ENCODE measurements around the gene PLEKHA4.

DNA sequence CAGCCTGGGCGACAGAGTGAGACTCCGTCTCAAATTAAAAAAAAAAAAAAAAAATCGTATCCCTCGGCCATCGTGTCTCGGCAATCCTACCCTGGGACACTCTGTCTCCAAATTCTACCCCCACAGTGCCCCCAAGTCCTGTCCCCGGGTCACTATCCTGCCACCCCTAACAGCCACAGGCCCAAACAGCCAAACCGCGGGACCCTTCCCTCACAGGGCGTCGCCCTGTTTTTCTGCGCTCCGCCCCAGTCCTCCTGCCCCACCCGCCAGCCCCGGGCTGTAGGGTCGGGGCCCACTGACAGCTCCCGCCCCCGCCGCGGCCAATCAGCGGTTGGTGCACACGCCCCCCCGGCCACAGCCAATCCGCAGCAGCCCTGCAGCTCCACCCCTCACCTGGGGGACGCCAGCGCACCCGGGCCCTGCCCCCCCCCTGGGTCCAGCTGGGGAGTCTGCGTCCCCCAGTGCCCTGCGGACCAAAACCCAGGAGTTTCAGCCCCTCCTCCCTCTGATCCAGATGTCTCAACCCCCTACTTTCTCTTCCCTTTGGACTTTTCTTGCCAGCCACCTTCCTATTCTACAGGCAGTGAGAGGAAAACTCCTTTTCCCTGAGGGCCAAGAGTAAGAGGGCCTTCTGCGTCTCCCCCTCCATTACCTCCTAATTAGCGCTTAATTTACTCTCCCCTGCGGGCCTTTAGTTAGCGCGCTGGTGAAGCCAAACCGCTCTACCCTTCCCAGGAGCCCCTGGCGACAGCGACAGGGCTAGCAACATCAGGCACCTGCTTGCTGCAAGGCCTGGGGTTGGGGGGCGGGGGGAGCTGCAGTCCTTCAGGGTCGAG is 56.1 kb downstream of the PLEKHA4 start:
- TF ChIP-seq, protein P1, sequence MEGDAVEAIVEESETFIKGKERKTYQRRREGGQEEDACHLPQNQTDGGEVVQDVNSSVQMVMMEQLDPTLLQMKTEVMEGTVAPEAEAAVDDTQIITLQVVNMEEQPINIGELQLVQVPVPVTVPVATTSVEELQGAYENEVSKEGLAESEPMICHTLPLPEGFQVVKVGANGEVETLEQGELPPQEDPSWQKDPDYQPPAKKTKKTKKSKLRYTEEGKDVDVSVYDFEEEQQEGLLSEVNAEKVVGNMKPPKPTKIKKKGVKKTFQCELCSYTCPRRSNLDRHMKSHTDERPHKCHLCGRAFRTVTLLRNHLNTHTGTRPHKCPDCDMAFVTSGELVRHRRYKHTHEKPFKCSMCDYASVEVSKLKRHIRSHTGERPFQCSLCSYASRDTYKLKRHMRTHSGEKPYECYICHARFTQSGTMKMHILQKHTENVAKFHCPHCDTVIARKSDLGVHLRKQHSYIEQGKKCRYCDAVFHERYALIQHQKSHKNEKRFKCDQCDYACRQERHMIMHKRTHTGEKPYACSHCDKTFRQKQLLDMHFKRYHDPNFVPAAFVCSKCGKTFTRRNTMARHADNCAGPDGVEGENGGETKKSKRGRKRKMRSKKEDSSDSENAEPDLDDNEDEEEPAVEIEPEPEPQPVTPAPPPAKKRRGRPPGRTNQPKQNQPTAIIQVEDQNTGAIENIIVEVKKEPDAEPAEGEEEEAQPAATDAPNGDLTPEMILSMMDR (IDR thresholded peaks at IDR 0.05), result peak in 1 of 4 experiments; percentile 19
- TF ChIP-seq POLR2AphosphoS5 (IDR thresholded peaks at IDR 0.05), result peak; percentile 83

All from gastroesophageal sphincter (tissue), 3 donors.